Neuronal stem cell (in vitro differentiated cells): ENCODE results near the gene ZBTB9.
A peak's percentile ranks its signal among the peaks of the same experiment; 100 is the strongest.

Experiments
- DNase-seq: peaks from one replicate; pipeline ENCODE4 v3.0.0-alpha.2; 2013; ENCODE audit warnings: low spot score
- H2AFZ ChIP-seq: one replicate; pipeline ENCODE4 v1.6.1; 2013; ENCODE audit warnings: mild to moderate bottlenecking, low read length, inconsistent platforms
- H2AK5ac ChIP-seq: 2 replicates; pipeline ENCODE4 v1.6.1; 2013; ENCODE audit warnings: low read depth, mild to moderate bottlenecking, inconsistent platforms, low read length, moderate library complexity, mixed read lengths
- H2BK120ac ChIP-seq: 2 replicates; pipeline ENCODE4 v1.6.1; 2013; ENCODE audit warnings: low read depth, mild to moderate bottlenecking, inconsistent platforms, low read length, moderate library complexity, mixed read lengths
- H2BK12ac ChIP-seq: one replicate; pipeline ENCODE4 v1.6.1; 2013; ENCODE audit warnings: low read length, inconsistent platforms
- H2BK15ac ChIP-seq: 2 replicates; pipeline ENCODE4 v1.6.1; 2013; ENCODE audit warnings: mild to moderate bottlenecking, low read length, inconsistent platforms, mixed read lengths
- H2BK5ac ChIP-seq: one replicate; pipeline ENCODE4 v1.6.1; 2013; ENCODE audit warnings: inconsistent platforms, mild to moderate bottlenecking, low read length, moderate library complexity
- H3K14ac ChIP-seq: one replicate; pipeline ENCODE4 v1.6.1; 2013; ENCODE audit warnings: low read length, inconsistent platforms
- H3K18ac ChIP-seq: 2 replicates; pipeline ENCODE4 v1.6.1; 2013; ENCODE audit warnings: low read length, inconsistent platforms
- H3K23ac ChIP-seq: 2 replicates; pipeline ENCODE4 v1.6.1; 2013; ENCODE audit warnings: low read depth, mild to moderate bottlenecking, mixed read lengths, low read length, inconsistent platforms; ENCODE audit not compliant: poor library complexity
- H3K27ac ChIP-seq: replicated peaks from 3 replicates; pipeline ENCODE4 v1.5.1; 2013; ENCODE audit warnings: low read length, inconsistent platforms
- H3K27me3 ChIP-seq, 3 experiments: 2 replicates each; pipeline ENCODE4 v1.6.1; 2013; ENCODE audit warnings: low read length in 3 of 3, mild to moderate bottlenecking in 2 of 3, inconsistent platforms in 1 of 3, low read depth in 1 of 3, mixed read lengths in 1 of 3, moderate library complexity in 1 of 3; ENCODE audit not compliant: control insufficient read depth in 3 of 3, insufficient read depth in 3 of 3
- H3K36me3 ChIP-seq, 2 donors: replicated peaks in 1 of 2; 2 replicates each; pipeline ENCODE4 v1.6.1; 2013; ENCODE audit warnings: low read length in 2 of 2; ENCODE audit not compliant: control insufficient read depth in 2 of 2, insufficient read depth in 2 of 2
- H3K4ac ChIP-seq: 2 replicates; pipeline ENCODE4 v1.6.1; 2013; ENCODE audit warnings: inconsistent platforms, mild to moderate bottlenecking, low read length, moderate library complexity
- H3K4me1 ChIP-seq, 2 donors: 1 replicate in 1 of 2; 2 replicates in 1 of 2; pipeline ENCODE4 v1.6.1; 2013; ENCODE audit warnings: low read length in 2 of 2, low read depth in 1 of 2; ENCODE audit not compliant: control insufficient read depth in 2 of 2, insufficient read depth in 1 of 2
- H3K4me2 ChIP-seq: one replicate; pipeline ENCODE4 v1.6.1; 2013; ENCODE audit warnings: mild to moderate bottlenecking, low read length, inconsistent platforms; ENCODE audit not compliant: insufficient read depth, poor library complexity, severe bottlenecking
- H3K4me3 ChIP-seq, 2 donors: 2 replicates each; pipeline ENCODE4 v1.5.1; 2013; ENCODE audit warnings: low read length in 2 of 2, mild to moderate bottlenecking in 2 of 2, inconsistent platforms in 1 of 2, moderate library complexity in 1 of 2
- H3K79me1 ChIP-seq: one replicate; pipeline ENCODE4 v1.6.1; 2013; ENCODE audit warnings: low read depth, mild to moderate bottlenecking, inconsistent platforms, low read length, moderate library complexity
- H3K9ac ChIP-seq: one replicate; pipeline ENCODE4 v1.6.1; 2013; ENCODE audit warnings: mild to moderate bottlenecking, low read depth, low read length, inconsistent platforms; ENCODE audit not compliant: poor library complexity
- H3K9me3 ChIP-seq, 2 donors: replicated peaks in 1 of 2; 2 replicates each; pipeline versions ENCODE3 to v1.6.1; 2013; ENCODE audit warnings: low read length in 2 of 2, mild to moderate bottlenecking in 2 of 2, inconsistent platforms in 1 of 2, low read depth in 1 of 2, mixed read lengths in 1 of 2, moderate library complexity in 1 of 2; ENCODE audit not compliant: control insufficient read depth in 2 of 2, insufficient read depth in 1 of 2
- H4K8ac ChIP-seq: one replicate; pipeline ENCODE4 v1.6.1; 2013; ENCODE audit warnings: low read depth, mild to moderate bottlenecking, inconsistent platforms, low read length, moderate library complexity
- H4K91ac ChIP-seq: one replicate; pipeline ENCODE4 v1.6.1; 2013; ENCODE audit warnings: low read length, low read depth, mild to moderate bottlenecking, inconsistent platforms; ENCODE audit not compliant: poor library complexity
- WGBS, 2 donors: extraction: QIAGEN DNeasy Blood & Tissue Kit; methylation state at CpG; one replicate each; pipeline ENCODE4 v1.1.7; 2013; ENCODE audit warnings: missing lambda C conversion rate in 2 of 2, mixed read lengths in 1 of 2; ENCODE audit not compliant: insufficient read length in 2 of 2, insufficient replicate concordance in 1 of 2; ENCODE audit errors: extremely low coverage in 2 of 2; 5-methylcytosine and 5-hydroxymethylcytosine counted together

The ZBTB9 gene

GRCh38 chr6:33411632-33412005 is 42.8 kb upstream of the ZBTB9 start:
- Histone ChIP-seq H3K9ac (no peak overlapping the region), H3K4me2 (peak overlapping the region; percentile 73), H4K8ac (no peak overlapping the region), H3K4me1 (peaks cover 6 to 11% of the 10 kb centered on the region in 2 donors), H3K23ac (no peak overlapping the region), H2BK5ac (no peak overlapping the region), H2BK12ac (no peak overlapping the region), H3K18ac (no peak overlapping the region), H2BK120ac (no peak overlapping the region), H2AFZ (no peak overlapping the region), H3K27ac (no peak overlapping the region), H3K79me1 (no peaks in the 10 kb centered on the region), H3K36me3 (peaks cover 41 to 73% of the 10 kb centered on the region in 2 donors), H3K4ac (no peak overlapping the region), H2BK15ac (no peak overlapping the region), H2AK5ac (no peak overlapping the region), H3K14ac (no peak overlapping the region), H3K27me3 (no peaks in the 10 kb centered on the region), H4K91ac (no peak overlapping the region), H3K9me3 (no peaks in the 10 kb centered on the region), H3K4me3 (peak overlapping the region; percentile 66 to 92)
- WGBS, 2 donors, result no CpG with 5 or more reads among the region's 6 CpGs
- DNase-seq, result no peak

- Histone ChIP-seq H3K9me3 (no peaks in the 10 kb centered on the region), H2AK5ac (no peak overlapping the region), H3K14ac (no peak overlapping the region), H3K18ac (no peak overlapping the region), H4K8ac (no peak overlapping the region), H2BK12ac (no peak overlapping the region), H3K9ac (no peak overlapping the region), H3K27ac (no peak overlapping the region), H3K4me3 (no peak overlapping the region), H2BK5ac (no peak overlapping the region), H3K23ac (no peak overlapping the region), H4K91ac (no peak overlapping the region), H2BK120ac (no peak overlapping the region), H3K4me2 (no peak overlapping the region), H3K36me3 (peaks cover 40 to 72% of the 10 kb centered on the region in 2 donors), H3K79me1 (no peaks in the 10 kb centered on the region), H2BK15ac (no peak overlapping the region), H3K4ac (no peak overlapping the region), H3K27me3 (no peaks in the 10 kb centered on the region), H2AFZ (no peak overlapping the region), H3K4me1 (peaks cover 11 to 13% of the 10 kb centered on the region in 2 donors)
- no CpG with 5 or more reads among the region's 10 CpGs for WGBS, 2 donors
- DNase-seq, result no peak
These were observed 42.0 kb upstream of the ZBTB9 start for GRCh38 chr6:33412140-33413009.

GRCh38 chr6:33413241-33414120 is 40.9 kb upstream of the ZBTB9 start:
- no CpG with 5 or more reads among the region's 14 CpGs for WGBS, 2 donors
- H3K27me3 ChIP-seq, result no peaks in the 10 kb centered on the region
- H3K9ac ChIP-seq, result no peak overlapping the region
- H3K79me1 ChIP-seq, result no peaks in the 10 kb centered on the region
- no peak overlapping the region for H3K4ac ChIP-seq
- no peak overlapping the region for H2BK12ac ChIP-seq
- H2BK120ac ChIP-seq, result no peak overlapping the region
- no peak overlapping the region for H3K23ac ChIP-seq
- peaks cover 36 to 61% of the 10 kb centered on the region in 2 donors for H3K36me3 ChIP-seq
- H4K8ac ChIP-seq, result no peak overlapping the region
- no peaks in the 10 kb centered on the region for H3K9me3 ChIP-seq
- no peak overlapping the region for H3K4me2 ChIP-seq
- no peak overlapping the region for H3K18ac ChIP-seq
- DNase-seq, result no peak
- H2AFZ ChIP-seq, result no peak overlapping the region
- H2AK5ac ChIP-seq, result no peak overlapping the region
- H4K91ac ChIP-seq, result no peak overlapping the region
- no peak overlapping the region for H2BK15ac ChIP-seq
- no peak overlapping the region for H3K27ac ChIP-seq
- H3K4me1 ChIP-seq, result peaks cover 13% of the 10 kb centered on the region in 2 donors
- no peak overlapping the region for H3K4me3 ChIP-seq
- H3K14ac ChIP-seq, result no peak overlapping the region
- no peak overlapping the region for H2BK5ac ChIP-seq
